SIG-M5 treated with dmso at 0.1 percent for 504 hours (cell line): ENCODE measurements around the gene SLC28A1.

Experiments used
- DNase-seq: peaks from one replicate; lab custom pipeline; 2025; ENCODE audit not compliant: unreplicated experiment; lab: John Stamatoyannopoulos, UW

The SLC28A1 gene

GRCh38 chr15:84934942-84935729, 50.7 kb downstream of the SLC28A1 start:
- DNase-seq = no peak

- DNase-seq = no peak
These were observed 52.7 kb downstream of the SLC28A1 start for GRCh38 chr15:84937144-84937543.

GRCh38 chr15:84938726-84939125, 54.3 kb downstream of the SLC28A1 start:
- no peak for DNase-seq

- DNase-seq = no peak
These were observed 55.9 kb downstream of the SLC28A1 start for GRCh38 chr15:84940399-84940798.

- DNase-seq = no peak
These were observed 58.0 kb downstream of the SLC28A1 start for GRCh38 chr15:84942456-84942855.

- no peak for DNase-seq
These were observed 59.8 kb downstream of the SLC28A1 start for GRCh38 chr15:84944311-84944710.

GRCh38 chr15:84944861-84945260, 60.4 kb downstream of the SLC28A1 start:
- no peak for DNase-seq

- no peak for DNase-seq
These were observed 62.5 kb downstream of the SLC28A1 start for GRCh38 chr15:84946772-84947489.

- no peak for DNase-seq
These were observed 63.7 kb downstream of the SLC28A1 start for GRCh38 chr15:84947947-84948830.

- DNase-seq = no peak
These were observed 64.6 kb downstream of the SLC28A1 start for GRCh38 chr15:84949043-84949442.

- no peak for DNase-seq
These were observed 65.5 kb downstream of the SLC28A1 start for GRCh38 chr15:84949845-84950569.

- DNase-seq = no peak
These were observed 66.2 kb downstream of the SLC28A1 start for GRCh38 chr15:84950570-84951111.

- DNase-seq = no peak
These were observed 67.3 kb downstream of the SLC28A1 start for GRCh38 chr15:84951736-84952135.

GRCh38 chr15:84953136-84953535, 68.7 kb downstream of the SLC28A1 start:
- no peak for DNase-seq

- DNase-seq = no peak
These were observed 69.3 kb downstream of the SLC28A1 start for GRCh38 chr15:84953726-84954125.

GRCh38 chr15:84955089-84955848, 70.8 kb downstream of the SLC28A1 start:
- DNase-seq = peak; percentile 49

- DNase-seq = no peak
These were observed 71.7 kb downstream of the SLC28A1 start for GRCh38 chr15:84956199-84956598.

GRCh38 chr15:84960391-84961113, 76.1 kb downstream of the SLC28A1 start:
- DNase-seq = no peak

GRCh38 chr15:84961114-84961452, 76.6 kb downstream of the SLC28A1 start:
- no peak for DNase-seq
